CD8-positive, alpha-beta memory T cell (primary cell): ENCODE results near the gene GATM. TPM values are rescaled to one million over a fixed set of nuclear protein-coding genes. Genes with fewer than 3 reads are reported as not detected.
"Not testable (repeated sequence)": the region's sequence is repeated elsewhere in the genome, so short reads cannot be mapped to it uniquely, and the experiment has no call there.

ENCODE experiments used
- CTCF ChIA-PET: fragments of 350-600 bp; sonication (Branson Sonifier 250); formaldehyde crosslinking; loops from one replicate; lab custom pipeline; 2021; ENCODE audit warnings: antibody characterized with exemption; lab: Charles Lee
- POLR2A ChIA-PET: fragments of 350-600 bp; sonication (Branson Sonifier 250); formaldehyde crosslinking; loops from one replicate; lab custom pipeline; 2021; ENCODE audit warnings: antibody characterized with exemption; lab: Charles Lee
- DNase-seq, 5 donors: peaks; one replicate each; pipeline versions ENCODE4 v3.0.0 to v3.0.0-alpha.2; 2020 to 2022; ENCODE audit warnings: mixed read lengths in 1 of 5
- H3K27ac ChIP-seq: one replicate; pipeline ENCODE4 v1.7.0; 2013; ENCODE audit warnings: low read depth, mild to moderate bottlenecking, low read length, moderate library complexity
- H3K27me3 ChIP-seq: 2 replicates; pipeline ENCODE4 v1.7.0; 2013; ENCODE audit warnings: low read length, mild to moderate bottlenecking; ENCODE audit not compliant: insufficient read depth, poor library complexity, severe bottlenecking
- H3K36me3 ChIP-seq: 2 replicates; pipeline ENCODE4 v1.7.0; 2013; ENCODE audit warnings: mild to moderate bottlenecking, low read length, moderate library complexity; ENCODE audit not compliant: insufficient read depth
- H3K4me1 ChIP-seq: 2 replicates; pipeline ENCODE4 v1.7.0; 2013; ENCODE audit warnings: mild to moderate bottlenecking, low read length, moderate library complexity; ENCODE audit not compliant: insufficient read depth
- H3K4me3 ChIP-seq: 2 replicates; pipeline ENCODE4 v1.7.0; 2013; ENCODE audit warnings: mild to moderate bottlenecking, low read length
- H3K9me3 ChIP-seq: 2 replicates; pipeline ENCODE4 v1.7.0; 2013; ENCODE audit warnings: mild to moderate bottlenecking, low read length
- H3K27ac Mint-ChIP-seq, 8 donors: one replicate each; pipeline ENCODE4 v1.8.0; 2020 to 2021; ENCODE audit warnings: mixed read lengths in 8 of 8, mild to moderate bottlenecking in 6 of 8, inconsistent platforms in 3 of 8, moderate library complexity in 3 of 8
- H3K27me3 Mint-ChIP-seq, 2 donors: one replicate each; pipeline ENCODE4 v1.8.0; 2020 to 2021; ENCODE audit warnings: mixed read lengths in 2 of 2, mild to moderate bottlenecking in 1 of 2, moderate library complexity in 1 of 2
- H3K36me3 Mint-ChIP-seq, 3 donors: one replicate each; pipeline ENCODE4 v1.8.0; 2020 to 2021; ENCODE audit warnings: mixed read lengths in 3 of 3, inconsistent platforms in 1 of 3, mild to moderate bottlenecking in 1 of 3
- H3K4me1 Mint-ChIP-seq, 3 donors: one replicate each; pipeline ENCODE4 v1.8.0; 2020 to 2021; ENCODE audit warnings: mixed read lengths in 3 of 3, inconsistent platforms in 1 of 3, mild to moderate bottlenecking in 1 of 3
- H3K4me3 Mint-ChIP-seq, 7 donors: one replicate each; pipeline ENCODE4 v1.8.0; 2020 to 2021; ENCODE audit warnings: mixed read lengths in 7 of 7, mild to moderate bottlenecking in 6 of 7, moderate library complexity in 4 of 7, inconsistent platforms in 2 of 7
- H3K9me3 Mint-ChIP-seq, 5 donors: one replicate each; pipeline ENCODE4 v1.8.0; 2020 to 2022; ENCODE audit warnings: mixed read lengths in 5 of 5, mild to moderate bottlenecking in 3 of 5, moderate library complexity in 2 of 5, inconsistent platforms in 1 of 5
- polyA plus RNA-seq: library from polyadenylated mRNA; unstranded; fragments of 300-500 nt; fragmentation: Illumina TruSeq; gene quantifications from one replicate; pipeline ENCODE4 v1.2.3, GENCODE V29; 2021
- total RNA-seq, 2 experiments: library from RNA; stranded (reverse); gene quantifications; one replicate each; pipeline ENCODE4 v1.2.3, GENCODE V29; 2021

Gene GATM
- total and polyA plus RNA-seq, 3 experiments from 2014 or later: 0.43 to 2.4 (median 1.9) TPM

- not testable (repeated sequence) for H3K36me3 Mint-ChIP-seq
- peaks cover 13 to 39% of the 10 kb centered on the region in 2 donors for H3K27me3 Mint-ChIP-seq
Measured at GRCh38 chr15:45314117-45314516, 64.2 kb downstream of the GATM start.

More at GRCh38 chr15:45314117-45314516, 64.2 kb downstream of the GATM start:
- H3K36me3 ChIP-seq, CTCF ChIA-PET, H3K27ac ChIP-seq, H3K4me1 ChIP-seq, H3K27ac Mint-ChIP-seq, H3K4me1 Mint-ChIP-seq, H3K27me3 ChIP-seq, H3K4me3 ChIP-seq, H3K4me3 Mint-ChIP-seq, H3K9me3 Mint-ChIP-seq, POLR2A ChIA-PET, H3K9me3 ChIP-seq, DNase-seq: not testable (repeated sequence)

Other genes with a start within 250 kb of the GATM start
- gene DUOXA1, start 248.7 kb downstream of the GATM start, total RNA-seq: under 1 TPM in 1 of 2 experiments, not detected in 1; 0.09 TPM
- 0.29 TPM for gene DUOXA1, start 248.7 kb downstream of the GATM start, polyA plus RNA-seq
- gene DUOX1, start 248.6 kb downstream of the GATM start, total RNA-seq: under 1 TPM in 1 of 2 experiments, not detected in 1; 0.11 TPM
- gene DUOX1, start 248.6 kb downstream of the GATM start, polyA plus RNA-seq: 1.2 TPM
- gene SHF, start 190.6 kb downstream of the GATM start, total RNA-seq: 10 to 100 TPM; 25.4 to 29.5 TPM
- 1.5 TPM for gene SHF, start 190.6 kb downstream of the GATM start, polyA plus RNA-seq
- gene SLC28A2, start 126.3 kb downstream of the GATM start, total RNA-seq: not detected
- gene SLC28A2, start 126.3 kb downstream of the GATM start, polyA plus RNA-seq: not detected
- gene SLC30A4, start 144.2 kb upstream of the GATM start, total RNA-seq: 1 to 10 TPM; 3.1 to 3.3 TPM
- 3.1 TPM for gene SLC30A4, start 144.2 kb upstream of the GATM start, polyA plus RNA-seq
- gene BLOC1S6, start 208.8 kb upstream of the GATM start, total RNA-seq: 10 to 100 TPM; 50.9 to 56.7 TPM
- gene BLOC1S6, start 208.8 kb upstream of the GATM start, polyA plus RNA-seq: 50.0 TPM